Upper lobe of left lung (tissue), 6 donors: ENCODE measurements around the gene DCDC2. TPM values are rescaled to one million over a fixed set of nuclear protein-coding genes. Genes with fewer than 3 reads are reported as not detected.
"Not testable (repeated sequence)": the region's sequence is repeated elsewhere in the genome, so short reads cannot be mapped to it uniquely, and the experiment has no call there.

Experiments
- ATAC-seq, 2 donors: fragments of 200-7000 bp; cut with Tn5 transposase; one replicate each; pipeline ENCODE4 v1.9.1; 2022; ENCODE audit warnings: mild to moderate bottlenecking in 2 of 2, moderate library complexity in 2 of 2; ENCODE audit not compliant: low FRiP score in 2 of 2
- DNase-seq, 2 donors: peaks; one replicate each; pipeline ENCODE4 v3.0.0-alpha.2; 2019 to 2020
- H3K27ac ChIP-seq, 4 donors: fragments of 200-600 bp; sonication (generic); one replicate each; pipeline ENCODE4 v1.5.1; 2016 to 2019
- H3K27me3 ChIP-seq, 4 donors: fragments of 200-600 bp; sonication (generic); one replicate each; pipeline ENCODE4 v1.5.1; 2017 to 2019
- H3K36me3 ChIP-seq, 4 donors: fragments of 200-600 bp; sonication (generic); one replicate each; pipeline ENCODE4 v1.5.1; 2016 to 2019
- H3K4me1 ChIP-seq, 4 donors: fragments of 200-600 bp; sonication (generic); one replicate each; pipeline ENCODE4 v1.5.1; 2018 to 2019
- H3K4me3 ChIP-seq, 4 donors: fragments of 200-600 bp; sonication (generic); one replicate each; pipeline ENCODE4 v1.5.1; 2017 to 2019; ENCODE audit warnings: mild to moderate bottlenecking in 2 of 4, moderate library complexity in 1 of 4
- H3K9me3 ChIP-seq, 4 donors: fragments of 200-600 bp; sonication (generic); one replicate each; pipeline ENCODE4 v1.5.1; 2018 to 2019
- EP300 ChIP-seq, 4 donors: sonication (generic); formaldehyde crosslinking; IDR thresholded peaks; one replicate each; pipeline ENCODE4 v1.5.1; 2017; ENCODE audit warnings: antibody characterized with exemption in 4 of 4, control low read depth in 2 of 4
- POLR2A ChIP-seq, 4 donors: fragments of 450-650 bp; IDR thresholded peaks; one replicate each; pipeline ENCODE4 v1.5.1; 2016 to 2017; ENCODE audit warnings: antibody characterized with exemption in 4 of 4, mild to moderate bottlenecking in 2 of 4
- POLR2AphosphoS5 ChIP-seq, 2 donors: sonication (generic); formaldehyde crosslinking; IDR thresholded peaks; one replicate each; pipeline ENCODE4 v1.5.1; 2017; ENCODE audit warnings: antibody characterized with exemption in 2 of 2
- WGBS, 2 donors: methylation state at CpG; one replicate each; pipeline ENCODE4 v1.1.5; 2017 to 2018; 5-methylcytosine and 5-hydroxymethylcytosine counted together
- total RNA-seq, 6 donors: library from RNA; depleted of rRNA in 4 of 6; stranded (reverse); fragments of >200 nt in 4 of 6; gene quantifications; one replicate each; pipeline versions ENCODE4 v1.1.0 to v1.2.1, GENCODE V29; 2016 to 2021
- TF ChIP-seq, protein P1 (sequence below), 6 experiments: fragments of 450-650 bp in 4 of 6; fragments of 200-600 bp in 2 of 6; sonication (generic) in 2 of 6; IDR thresholded peaks; one replicate each; pipeline ENCODE4 v1.5.1; 2016 to 2019; ENCODE audit warnings: antibody characterized with exemption in 6 of 6
- donor health status: DM: no; HTN: no; CAD: no; lungs with moderate emphysema.
- donor health status: DM: no; HTN: yes; CAD: no; lungs with severe emphysema.

The DCDC2 gene
- total RNA-seq, 6 donors from 2014 or later = 7.1 to 9.4 (median 7.8) TPM

GRCh38 chr6:24242924-24243323 is 114.9 kb downstream of the DCDC2 start:
- H3K36me3 ChIP-seq = no peaks in the 10 kb centered on the region
- no peak overlapping the region for H3K4me3 ChIP-seq
- WGBS, 2 donors = 57 to 74% methylated on average over 1 of the region's 1 CpG
- TF ChIP-seq POLR2AphosphoS5 (IDR thresholded peaks at IDR 0.05) (no peak), POLR2A (IDR thresholded peaks at IDR 0.05) (no peak), EP300 (IDR thresholded peaks at IDR 0.05) (no peak)
- TF ChIP-seq, protein P1, sequence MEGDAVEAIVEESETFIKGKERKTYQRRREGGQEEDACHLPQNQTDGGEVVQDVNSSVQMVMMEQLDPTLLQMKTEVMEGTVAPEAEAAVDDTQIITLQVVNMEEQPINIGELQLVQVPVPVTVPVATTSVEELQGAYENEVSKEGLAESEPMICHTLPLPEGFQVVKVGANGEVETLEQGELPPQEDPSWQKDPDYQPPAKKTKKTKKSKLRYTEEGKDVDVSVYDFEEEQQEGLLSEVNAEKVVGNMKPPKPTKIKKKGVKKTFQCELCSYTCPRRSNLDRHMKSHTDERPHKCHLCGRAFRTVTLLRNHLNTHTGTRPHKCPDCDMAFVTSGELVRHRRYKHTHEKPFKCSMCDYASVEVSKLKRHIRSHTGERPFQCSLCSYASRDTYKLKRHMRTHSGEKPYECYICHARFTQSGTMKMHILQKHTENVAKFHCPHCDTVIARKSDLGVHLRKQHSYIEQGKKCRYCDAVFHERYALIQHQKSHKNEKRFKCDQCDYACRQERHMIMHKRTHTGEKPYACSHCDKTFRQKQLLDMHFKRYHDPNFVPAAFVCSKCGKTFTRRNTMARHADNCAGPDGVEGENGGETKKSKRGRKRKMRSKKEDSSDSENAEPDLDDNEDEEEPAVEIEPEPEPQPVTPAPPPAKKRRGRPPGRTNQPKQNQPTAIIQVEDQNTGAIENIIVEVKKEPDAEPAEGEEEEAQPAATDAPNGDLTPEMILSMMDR (IDR thresholded peaks at IDR 0.05) = no peak
- H3K27ac ChIP-seq = no peak overlapping the region
- no peak for ATAC-seq
- DNase-seq = no peak
- no peaks in the 10 kb centered on the region for H3K27me3 ChIP-seq
- H3K9me3 ChIP-seq = no peaks in the 10 kb centered on the region
- peaks cover 0 to 4% (median 0%) of the 10 kb centered on the region in 4 donors for H3K4me1 ChIP-seq

GRCh38 chr6:24241779-24242178 is 116.1 kb downstream of the DCDC2 start:
- DNase-seq, H3K27me3 ChIP-seq, H3K4me1 ChIP-seq, H3K9me3 ChIP-seq, ATAC-seq, H3K4me3 ChIP-seq, H3K27ac ChIP-seq, H3K36me3 ChIP-seq: not testable (repeated sequence)
- WGBS, 2 donors = 72 to 77% methylated on average over 1 of the region's 1 CpG

DNA sequence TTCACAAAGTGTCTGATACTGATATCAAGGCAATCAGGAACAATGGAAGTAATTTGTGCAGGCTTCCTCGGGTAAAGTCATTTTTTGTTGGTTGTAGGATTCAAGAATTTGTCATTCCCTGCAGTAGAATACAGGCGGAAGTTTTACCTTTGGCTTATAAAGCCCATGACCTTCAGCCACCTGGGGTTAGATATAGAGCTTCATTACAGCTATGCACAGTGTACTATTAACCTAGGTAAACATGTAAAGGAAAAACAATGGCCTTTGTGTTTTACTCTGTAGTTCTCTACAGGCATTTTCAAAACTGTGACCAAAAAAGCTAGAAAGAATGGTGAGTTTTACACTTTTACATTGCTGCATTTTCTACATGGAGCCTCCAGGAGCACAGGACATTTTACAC is 116.9 kb downstream of the DCDC2 start:
- H3K36me3 ChIP-seq = no peaks in the 10 kb centered on the region
- TF ChIP-seq POLR2AphosphoS5 (IDR thresholded peaks at IDR 0.05) (no peak), POLR2A (IDR thresholded peaks at IDR 0.05) (no peak), EP300 (IDR thresholded peaks at IDR 0.05) (no peak)
- TF ChIP-seq, protein P1 (IDR thresholded peaks at IDR 0.05) = no peak
- no peak for DNase-seq
- no peak overlapping the region for H3K4me3 ChIP-seq
- no peaks in the 10 kb centered on the region for H3K27me3 ChIP-seq
- H3K9me3 ChIP-seq = no peaks in the 10 kb centered on the region
- no peak overlapping the region for H3K27ac ChIP-seq
- peaks cover 0 to 4% (median 0%) of the 10 kb centered on the region in 4 donors for H3K4me1 ChIP-seq
- no peak for ATAC-seq
- 68 to 83% methylated on average over 2 of the region's 2 CpGs for WGBS, 2 donors

DNA sequence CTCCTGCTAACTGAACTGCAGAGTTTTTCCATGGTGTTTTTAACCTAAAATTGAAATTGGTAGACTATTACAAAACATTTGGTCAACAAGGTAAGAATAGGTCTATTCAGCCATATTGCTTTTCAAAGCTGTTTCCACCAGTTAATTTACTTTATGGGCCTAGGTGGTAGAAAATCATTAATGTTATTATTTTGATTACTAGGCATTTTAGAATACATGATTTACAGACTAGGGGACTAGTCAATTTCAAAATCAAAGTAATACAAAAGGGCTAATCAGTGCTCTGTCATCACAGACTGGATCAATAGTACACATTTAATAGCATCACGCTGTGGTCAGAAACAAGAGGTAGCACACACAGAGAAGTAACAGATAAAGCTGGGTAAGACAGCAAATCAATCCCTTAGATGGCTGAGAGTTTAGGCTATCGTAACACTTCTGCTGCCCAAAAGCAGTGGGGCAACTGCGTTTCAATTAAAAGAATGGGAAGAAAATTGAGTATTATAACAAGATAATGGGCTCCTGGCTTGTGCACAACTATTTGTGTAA is 117.4 kb downstream of the DCDC2 start:
- Histone ChIP-seq H3K27me3 (no peaks in the 10 kb centered on the region), H3K36me3 (no peaks in the 10 kb centered on the region), H3K4me1 (peaks cover 0 to 4% (median 0%) of the 10 kb centered on the region in 4 donors), H3K9me3 (no peaks in the 10 kb centered on the region), H3K4me3 (no peak overlapping the region), H3K27ac (no peak overlapping the region)
- TF ChIP-seq EP300 (IDR thresholded peaks at IDR 0.05) = no peak
- TF ChIP-seq, protein P1 (IDR thresholded peaks at IDR 0.05) = no peak
- no peak for TF ChIP-seq POLR2AphosphoS5 (IDR thresholded peaks at IDR 0.05)
- no peak for TF ChIP-seq POLR2A (IDR thresholded peaks at IDR 0.05)
- 87 to 93% methylated on average over 3 of the region's 3 CpGs for WGBS, 2 donors
- DNase-seq (no peak), ATAC-seq (no peak)

- TF ChIP-seq, protein P1 (IDR thresholded peaks at IDR 0.05) = no peak
- TF ChIP-seq EP300 (IDR thresholded peaks at IDR 0.05) (no peak), POLR2AphosphoS5 (IDR thresholded peaks at IDR 0.05) (no peak), POLR2A (IDR thresholded peaks at IDR 0.05) (no peak)
- 89 to 99% methylated on average over 3 of the region's 3 CpGs for WGBS, 2 donors
- H3K36me3 ChIP-seq = no peaks in the 10 kb centered on the region
Observed at GRCh38 chr6:24238700-24239099, 119.2 kb downstream of the DCDC2 start.

GRCh38 chr6:24236779-24237178 is 121.1 kb downstream of the DCDC2 start:
- H3K9me3 ChIP-seq, H3K4me3 ChIP-seq, H3K36me3 ChIP-seq, H3K27me3 ChIP-seq, H3K4me1 ChIP-seq, ATAC-seq, H3K27ac ChIP-seq: not testable (repeated sequence)
- DNase-seq = peak in 1 of 2 donors; percentile 36
- WGBS, 2 donors = 77 to 86% methylated on average over 3 of the region's 3 CpGs

More at GRCh38 chr6:24238700-24239099, 119.2 kb downstream of the DCDC2 start:
- ATAC-seq (no peak), DNase-seq (no peak)
- Histone ChIP-seq H3K27me3 (no peaks in the 10 kb centered on the region), H3K4me3 (no peak overlapping the region), H3K4me1 (no peaks in the 10 kb centered on the region), H3K27ac (no peak overlapping the region), H3K9me3 (no peaks in the 10 kb centered on the region)
